KMS-11 (cell line): ENCODE data around the gene NEK1.

Source experiments
- H2AFZ ChIP-seq: fragments of 200-600 bp; sonication (generic); 2 replicates; pipeline ENCODE4 v1.6.1; 2016; ENCODE audit warnings: antibody characterized with exemption, mixed run types, low read depth
- H3K27ac ChIP-seq: fragments of 200-600 bp; sonication (generic); 2 replicates; pipeline ENCODE4 v1.6.1; 2016; ENCODE audit warnings: mild to moderate bottlenecking, mixed run types
- H3K27me3 ChIP-seq: fragments of 200-600 bp; sonication (generic); 2 replicates; pipeline ENCODE4 v1.6.1; 2017; ENCODE audit warnings: mild to moderate bottlenecking, low read depth, mixed run types, moderate library complexity; ENCODE audit not compliant: insufficient read depth
- H3K36me3 ChIP-seq: fragments of 200-600 bp; sonication (generic); 2 replicates; pipeline ENCODE4 v1.6.1; 2017; ENCODE audit warnings: mild to moderate bottlenecking, mixed run types; ENCODE audit not compliant: insufficient read depth
- H3K4me1 ChIP-seq: fragments of 200-600 bp; sonication (generic); 2 replicates; pipeline ENCODE4 v1.6.1; 2016; ENCODE audit warnings: mild to moderate bottlenecking, low read depth, mixed run types; ENCODE audit not compliant: poor library complexity, severe bottlenecking
- H3K4me2 ChIP-seq: fragments of 200-600 bp; sonication (generic); 2 replicates; pipeline ENCODE4 v1.7.0; 2016; ENCODE audit warnings: mild to moderate bottlenecking, mixed run types
- H3K4me3 ChIP-seq: fragments of 200-600 bp; sonication (generic); IDR thresholded peaks from 2 replicates; pipeline ENCODE4 v1.6.1; 2017; ENCODE audit warnings: low read depth, low read length, mixed read lengths; ENCODE audit not compliant: insufficient read depth
- H3K79me2 ChIP-seq: fragments of 200-600 bp; sonication (generic); 2 replicates; pipeline ENCODE4 v1.6.1; 2016; ENCODE audit warnings: low read depth, mixed run types; ENCODE audit not compliant: insufficient read depth
- H3K9ac ChIP-seq: fragments of 200-600 bp; sonication (generic); 2 replicates; pipeline ENCODE4 v1.6.1; 2016; ENCODE audit warnings: mild to moderate bottlenecking, mixed run types
- H4K20me1 ChIP-seq: fragments of 200-600 bp; sonication (generic); 2 replicates; pipeline ENCODE4 v1.6.1; 2016; ENCODE audit warnings: mild to moderate bottlenecking, mixed run types; ENCODE audit not compliant: insufficient read depth
- TF ChIP-seq, protein P1 (sequence below): fragments of 200-600 bp; sonication (generic); conservative IDR thresholded peaks from 2 replicates; pipeline ENCODE4 v1.6.1; 2017; ENCODE audit warnings: low read depth, mild to moderate bottlenecking, antibody characterized with exemption, low read length, moderate library complexity, mixed read lengths

The NEK1 gene

DNA sequence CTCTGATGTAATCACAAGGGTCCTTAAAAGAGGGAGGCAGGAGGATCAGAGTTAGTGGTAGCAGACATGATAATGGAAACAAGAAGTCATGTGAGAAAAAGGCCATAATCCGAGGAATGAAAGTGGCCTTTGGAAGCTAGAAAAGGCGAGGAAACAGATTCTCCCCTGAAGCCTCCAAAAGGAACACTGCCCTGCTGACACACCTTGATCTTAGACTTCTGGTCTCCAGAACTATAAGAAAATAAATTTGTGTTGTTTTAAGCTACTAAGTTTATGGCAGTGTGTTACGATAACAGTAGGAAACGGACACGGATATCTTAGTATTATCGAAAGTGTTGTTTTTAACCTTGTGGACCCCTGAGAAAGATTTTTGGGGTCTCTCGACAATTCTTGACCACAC is 32.4 kb upstream of the NEK1 start:
- TF ChIP-seq, protein P1, sequence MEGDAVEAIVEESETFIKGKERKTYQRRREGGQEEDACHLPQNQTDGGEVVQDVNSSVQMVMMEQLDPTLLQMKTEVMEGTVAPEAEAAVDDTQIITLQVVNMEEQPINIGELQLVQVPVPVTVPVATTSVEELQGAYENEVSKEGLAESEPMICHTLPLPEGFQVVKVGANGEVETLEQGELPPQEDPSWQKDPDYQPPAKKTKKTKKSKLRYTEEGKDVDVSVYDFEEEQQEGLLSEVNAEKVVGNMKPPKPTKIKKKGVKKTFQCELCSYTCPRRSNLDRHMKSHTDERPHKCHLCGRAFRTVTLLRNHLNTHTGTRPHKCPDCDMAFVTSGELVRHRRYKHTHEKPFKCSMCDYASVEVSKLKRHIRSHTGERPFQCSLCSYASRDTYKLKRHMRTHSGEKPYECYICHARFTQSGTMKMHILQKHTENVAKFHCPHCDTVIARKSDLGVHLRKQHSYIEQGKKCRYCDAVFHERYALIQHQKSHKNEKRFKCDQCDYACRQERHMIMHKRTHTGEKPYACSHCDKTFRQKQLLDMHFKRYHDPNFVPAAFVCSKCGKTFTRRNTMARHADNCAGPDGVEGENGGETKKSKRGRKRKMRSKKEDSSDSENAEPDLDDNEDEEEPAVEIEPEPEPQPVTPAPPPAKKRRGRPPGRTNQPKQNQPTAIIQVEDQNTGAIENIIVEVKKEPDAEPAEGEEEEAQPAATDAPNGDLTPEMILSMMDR: no peak
- Histone ChIP-seq H3K4me2 (no peak overlapping the region), H3K9ac (no peak overlapping the region), H2AFZ (no peak overlapping the region), H3K36me3 (no peaks in the 10 kb centered on the region), H3K79me2 (no peaks in the 10 kb centered on the region), H3K27ac (no peak overlapping the region), H3K4me3 (no peak overlapping the region), H4K20me1 (no peaks in the 10 kb centered on the region), H3K27me3 (no peaks in the 10 kb centered on the region), H3K4me1 (no peaks in the 10 kb centered on the region)

DNA sequence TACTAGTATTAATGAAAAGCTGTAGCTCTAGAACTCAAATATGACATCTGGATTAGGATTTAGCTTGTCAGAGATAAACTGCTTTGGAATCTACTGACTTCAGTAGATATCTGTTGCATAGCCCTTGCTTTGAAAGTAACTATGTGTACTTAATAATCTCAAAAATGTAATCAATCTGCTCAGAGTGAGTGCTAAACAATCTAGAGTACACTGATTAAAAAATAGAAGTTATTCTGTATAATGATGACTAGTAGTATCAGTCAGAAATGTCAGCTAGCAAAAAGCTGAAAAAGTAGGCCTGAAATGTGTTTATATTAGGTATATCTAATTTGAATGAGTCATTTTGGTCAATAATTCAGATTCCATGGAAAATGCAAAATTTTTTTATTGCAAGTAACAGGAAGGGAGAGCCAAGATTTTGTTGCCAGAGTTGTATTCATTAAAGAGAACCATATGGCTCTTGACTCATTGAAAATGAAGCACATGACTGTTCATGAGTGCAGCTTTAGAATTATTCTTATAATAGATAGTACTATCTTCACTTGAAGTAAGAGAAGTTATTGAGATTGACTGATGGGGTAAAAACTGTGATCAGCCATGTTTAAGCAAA is 28.0 kb upstream of the NEK1 start:
- Histone ChIP-seq H4K20me1 (no peaks in the 10 kb centered on the region), H3K36me3 (no peaks in the 10 kb centered on the region), H3K27ac (no peak overlapping the region), H3K4me3 (no peak overlapping the region), H3K27me3 (no peaks in the 10 kb centered on the region), H3K4me1 (no peaks in the 10 kb centered on the region), H3K4me2 (no peak overlapping the region), H3K79me2 (no peaks in the 10 kb centered on the region), H3K9ac (no peak overlapping the region), H2AFZ (no peak overlapping the region)
- TF ChIP-seq, protein P1: no peak

DNA sequence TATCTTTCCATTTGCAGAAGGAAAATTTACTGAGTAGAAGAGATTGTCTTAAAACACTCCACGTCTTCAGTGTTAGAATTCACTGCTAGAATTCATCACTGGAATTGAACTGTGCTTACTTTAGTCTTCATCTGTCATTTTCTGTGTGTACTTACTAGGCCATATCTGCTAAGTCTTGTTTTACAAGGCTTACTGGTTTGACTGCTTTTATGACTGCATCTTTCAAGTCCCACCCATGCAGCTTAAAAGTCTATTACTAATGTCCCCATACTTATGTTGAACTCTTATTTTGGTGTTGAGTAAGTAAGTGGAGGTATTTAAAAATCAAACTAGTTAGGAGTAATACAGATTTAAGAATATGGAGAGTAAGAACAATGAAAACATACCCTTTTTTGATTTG is 22.6 kb upstream of the NEK1 start:
- Histone ChIP-seq H4K20me1 (no peaks in the 10 kb centered on the region), H3K9ac (no peak overlapping the region), H3K36me3 (no peaks in the 10 kb centered on the region), H3K4me3 (no peak overlapping the region), H3K79me2 (0 out of 2 replicates have a peak, but pooled peaks cover 22% of the 10 kb centered on the region), H3K4me1 (no peaks in the 10 kb centered on the region), H3K4me2 (no peak overlapping the region), H3K27me3 (no peaks in the 10 kb centered on the region), H3K27ac (no peak overlapping the region), H2AFZ (no peak overlapping the region)
- TF ChIP-seq, protein P1: no peak

DNA sequence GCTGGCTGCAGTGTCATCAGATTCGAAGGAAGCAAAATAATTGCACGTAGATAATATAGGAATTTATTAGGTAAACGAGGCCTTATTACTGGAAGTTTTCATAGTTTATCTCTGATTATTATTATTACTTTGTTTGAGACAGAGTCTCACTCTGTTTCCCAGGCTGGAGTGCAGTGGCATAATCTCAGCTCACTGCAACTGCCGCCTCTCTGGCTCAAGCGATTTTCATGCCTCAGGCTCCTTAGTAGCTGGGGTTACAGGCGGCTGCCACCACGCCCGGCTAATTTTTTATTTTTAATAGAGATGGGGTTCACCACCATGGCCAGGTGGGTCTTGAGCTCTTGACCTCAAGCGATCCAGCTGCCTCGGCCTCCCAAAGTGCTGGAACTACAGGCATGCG is 20.5 kb upstream of the NEK1 start:
- Histone ChIP-seq H3K79me2 (0 out of 2 replicates have a peak, but pooled peaks cover 28% of the 10 kb centered on the region), H3K4me1 (no peaks in the 10 kb centered on the region), H3K27ac (no peak overlapping the region), H3K4me2 (no peak overlapping the region), H3K27me3 (no peaks in the 10 kb centered on the region), H3K4me3 (no peak overlapping the region), H3K36me3 (no peaks in the 10 kb centered on the region), H3K9ac (no peak overlapping the region), H4K20me1 (no peaks in the 10 kb centered on the region), H2AFZ (no peak overlapping the region)
- TF ChIP-seq, protein P1: no peak
